Posterior cingulate gyrus (tissue), 11 donors: ENCODE data around the gene FOXN3.
A peak's percentile ranks its signal among the peaks of the same experiment; 100 is the strongest.

Experiments
- DNase-seq, 10 donors: peaks; one replicate each; pipeline versions ENCODE4 v3.0.0 to v3.0.0-alpha.2; 2020 to 2021; ENCODE audit warnings: mixed read lengths in 3 of 10
- intact Hi-C: fragments of 100-400 bp; cut with DNase I; formaldehyde crosslinking; loops from one replicate; pipeline ENCODE4 v1.15.1; 2023

FOXN3 gene

DNA sequence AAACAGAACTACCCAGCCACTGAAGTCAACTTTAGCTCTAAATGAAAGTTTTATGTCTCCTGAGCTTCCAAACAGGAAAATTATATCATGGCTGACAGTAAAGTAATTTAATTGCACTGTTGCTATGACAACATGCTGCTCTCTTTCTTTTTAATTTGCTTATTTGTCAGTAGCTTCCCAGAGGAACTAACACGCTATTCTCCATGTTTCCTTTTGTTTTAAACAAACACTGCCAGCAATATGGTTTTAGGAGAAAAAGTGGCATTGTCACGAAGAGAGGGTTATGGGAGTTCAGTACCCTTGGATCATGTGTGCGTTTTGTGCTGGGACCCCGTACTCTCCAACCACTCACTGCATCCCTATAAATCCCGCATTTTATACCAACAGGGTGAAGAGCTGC lies 1.9 kb downstream of the FOXN3 start:
- intact Hi-C loops, result loop anchor here (5.0 kb wide), 2 partner anchors 373 to 497 kb away; no protein-coding TSS in a partner anchor
- no peak for DNase-seq

DNA sequence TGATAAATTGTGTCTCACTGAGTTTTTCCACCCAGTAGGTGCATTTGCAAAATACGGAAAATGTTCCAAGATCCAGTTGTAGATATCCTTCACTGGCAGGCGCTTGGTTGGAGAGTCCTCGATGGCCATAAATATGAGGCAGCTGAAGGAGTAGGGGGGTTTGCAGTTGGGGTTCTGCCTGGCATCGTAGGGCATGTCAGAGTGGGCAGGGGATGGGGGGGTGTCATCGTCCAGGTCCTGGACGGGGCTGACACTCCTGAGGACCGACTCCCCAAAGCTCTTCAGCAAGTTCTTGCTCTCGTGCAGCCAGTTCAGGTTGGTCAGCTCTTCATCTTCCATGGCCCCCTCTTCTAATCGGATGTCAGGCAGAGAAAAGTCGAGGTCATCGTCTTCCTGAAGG lies 5.1 kb downstream of the FOXN3 start:
- DNase-seq, result peak in 1 of 10 donors; percentile 15
- intact Hi-C loops, result no loop called here

DNA sequence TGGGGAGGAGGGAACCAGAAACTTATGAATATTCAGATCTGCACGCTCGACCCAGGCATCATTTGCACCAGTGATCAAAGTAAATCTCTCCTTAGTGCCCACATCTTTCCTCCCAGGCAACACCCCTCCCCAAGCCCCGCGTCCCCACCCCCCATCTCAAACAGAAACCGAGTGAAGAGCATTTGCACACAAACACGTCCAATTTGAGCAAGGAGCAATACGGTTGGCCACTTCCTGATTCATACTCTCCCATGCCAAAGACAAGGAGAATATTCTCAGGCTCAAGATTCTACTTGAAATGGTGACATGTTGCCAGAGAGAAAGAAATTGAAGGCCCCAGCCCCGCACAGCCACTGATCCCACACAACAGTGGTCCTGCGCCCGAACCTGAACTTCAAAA lies 7.1 kb downstream of the FOXN3 start:
- intact Hi-C loops, result no loop called here
- DNase-seq, result no peak

DNA sequence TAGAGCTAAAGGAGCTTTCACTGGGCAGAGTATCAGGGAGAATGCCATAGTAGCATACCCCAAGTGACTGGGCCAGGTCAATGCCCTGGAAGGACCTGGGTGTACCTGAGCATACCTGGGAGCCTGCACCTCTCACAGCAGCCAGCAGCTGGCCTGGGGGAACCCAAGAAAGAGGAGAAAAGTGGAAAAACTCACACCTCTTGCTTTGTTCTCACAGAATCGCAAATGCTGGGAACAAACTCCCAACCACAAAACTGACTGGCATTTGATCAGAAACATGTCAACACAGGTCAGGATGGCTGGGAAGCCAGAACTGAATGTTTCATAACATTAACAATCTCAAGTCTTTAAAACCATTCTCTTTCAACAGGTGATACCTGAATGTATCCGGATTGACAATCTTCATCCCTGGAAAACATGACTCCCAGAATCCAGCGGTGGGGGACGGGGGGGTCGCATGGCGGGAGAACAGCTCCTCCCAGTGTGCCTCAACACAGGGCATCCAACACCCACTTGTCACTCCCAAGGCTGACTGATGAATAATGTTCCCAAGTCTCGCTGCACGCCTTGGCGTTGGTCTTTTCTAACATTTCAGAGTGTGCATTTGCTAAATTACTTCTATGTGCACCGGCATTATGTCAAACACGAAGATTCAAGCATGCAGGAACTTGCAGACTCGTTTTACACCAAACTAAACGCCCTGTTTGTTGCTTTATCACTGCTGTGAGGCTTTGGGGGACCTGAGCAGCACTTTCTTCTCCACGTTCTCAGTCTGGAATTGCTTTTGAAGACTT lies 7.9 kb downstream of the FOXN3 start:
- intact Hi-C loops, result no loop called here
- DNase-seq, result no peak

DNA sequence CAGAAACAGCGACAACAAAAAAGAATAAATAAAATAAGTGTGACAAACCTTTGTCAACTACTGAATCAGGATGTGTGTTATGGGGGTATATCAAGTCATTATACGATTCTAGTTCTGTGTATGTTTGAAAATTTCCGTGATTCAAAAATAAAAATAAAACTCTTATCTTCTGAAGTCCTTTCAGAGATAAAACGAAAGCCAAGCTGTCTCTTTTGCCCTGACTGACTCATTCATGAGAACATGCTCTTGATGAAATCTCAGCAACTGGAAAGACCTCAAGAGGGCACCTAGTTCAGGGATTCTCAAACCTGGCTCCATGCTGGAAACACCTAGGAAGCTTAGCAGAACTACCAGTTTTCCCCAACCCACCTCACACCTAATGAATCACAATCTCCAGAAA lies 9.2 kb downstream of the FOXN3 start:
- intact Hi-C loops, result no loop called here
- DNase-seq, result no peak

DNA sequence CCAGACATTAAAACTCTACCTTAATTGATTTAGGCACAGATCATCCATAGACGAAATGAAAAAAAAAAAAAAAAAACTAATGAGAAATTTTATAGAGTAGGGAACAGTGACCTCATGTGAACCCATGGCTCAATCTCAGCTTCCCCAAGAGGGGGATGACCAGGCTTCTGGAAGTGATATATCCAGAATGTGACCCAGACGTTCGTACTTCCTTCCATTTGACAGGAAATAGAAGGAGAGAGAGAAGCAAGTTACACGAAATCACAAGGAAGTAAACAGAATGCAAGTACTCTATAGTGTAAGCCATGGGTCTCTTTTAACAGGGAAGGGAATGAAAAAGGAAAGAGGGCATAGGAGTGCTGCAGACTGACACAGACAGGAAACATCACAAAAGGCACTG lies 10.1 kb downstream of the FOXN3 start:
- intact Hi-C loops, result no loop called here
- no peak for DNase-seq

DNA sequence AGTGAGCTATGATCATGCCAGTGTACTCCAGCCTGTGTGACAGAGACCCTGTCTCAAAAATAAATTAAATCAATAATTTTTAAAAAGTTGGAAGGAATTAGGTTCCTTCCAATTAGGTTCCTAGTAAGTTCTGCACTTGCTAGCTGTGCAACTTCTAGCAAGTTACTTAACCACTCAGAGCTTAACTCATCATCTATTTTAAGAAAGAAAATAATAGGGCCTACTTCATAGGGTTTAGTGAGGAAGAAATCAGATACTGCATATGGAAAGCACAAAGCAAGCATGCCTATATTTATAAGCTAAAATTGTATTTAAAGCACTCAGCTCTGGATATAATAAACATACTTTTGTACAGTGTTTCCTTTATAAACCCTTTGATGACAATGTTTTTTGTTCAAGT lies 10.7 kb downstream of the FOXN3 start:
- DNase-seq, result no peak
- intact Hi-C loops, result no loop called here

DNA sequence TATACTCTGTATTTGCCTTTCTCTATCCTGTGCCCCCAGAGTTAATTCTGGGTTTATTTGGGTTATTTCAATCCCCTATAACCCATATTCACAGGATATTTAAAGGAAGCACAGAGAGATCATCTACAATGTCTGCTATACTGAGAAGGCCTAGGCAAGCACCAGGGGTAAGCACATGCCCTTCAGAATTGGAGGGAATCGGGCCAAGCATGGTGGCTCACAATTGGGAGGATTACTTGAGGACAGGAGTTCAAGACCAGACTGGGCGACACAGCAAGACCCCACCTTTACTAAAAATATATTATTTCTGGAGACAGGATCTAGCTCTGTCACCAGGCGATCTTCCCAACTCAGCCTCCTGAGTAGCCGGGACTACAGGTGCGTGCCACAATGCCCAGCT lies 11.3 kb downstream of the FOXN3 start:
- intact Hi-C loops, result no loop called here

DNA sequence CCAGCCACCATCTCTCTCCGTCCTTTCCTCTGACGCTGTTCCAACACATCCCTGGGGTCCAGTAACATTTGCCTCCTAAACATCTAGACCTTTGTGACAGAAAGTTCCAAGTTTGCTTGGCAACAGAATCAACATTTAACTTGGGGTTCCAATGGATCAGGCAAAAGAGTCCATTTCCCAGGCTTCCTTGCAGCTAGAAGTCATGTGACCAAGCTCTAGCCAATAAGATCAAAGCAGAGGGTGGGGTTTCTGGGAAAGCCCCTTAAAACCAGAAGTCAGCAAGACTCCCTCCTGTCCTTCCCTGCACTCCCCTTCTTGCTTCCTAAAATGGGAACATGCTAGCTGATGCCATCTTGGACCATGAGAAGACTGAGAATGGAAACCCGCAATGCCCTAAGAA lies 14.7 kb downstream of the FOXN3 start:
- intact Hi-C loops, result no loop called here
- peak in 1 of 10 donors; percentile 1 for DNase-seq

More for the DNA sequence above, 11.3 kb downstream of the FOXN3 start:
- DNase-seq, result peak in 1 of 10 donors; percentile 51

DNA sequence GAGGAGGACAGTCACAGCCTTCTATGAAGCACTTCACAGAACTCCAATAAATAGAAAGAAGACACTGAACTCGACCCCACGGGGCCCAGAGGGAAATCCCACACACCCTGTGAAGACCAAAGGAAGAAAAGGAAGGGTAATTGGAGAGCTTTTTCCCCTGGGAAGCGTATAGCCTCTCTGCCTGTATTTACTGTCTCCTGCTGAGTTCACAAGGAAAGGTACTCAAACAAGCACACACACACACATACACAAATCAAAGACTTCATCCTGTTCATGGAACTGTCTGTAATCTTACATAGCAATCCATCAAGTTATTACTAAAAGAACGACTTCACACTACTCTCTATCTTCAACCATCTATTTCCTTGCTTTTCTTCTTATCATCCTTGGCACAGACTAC lies 15.3 kb downstream of the FOXN3 start:
- DNase-seq, result peak in 1 of 10 donors; percentile 55
- intact Hi-C loops, result no loop called here

DNA sequence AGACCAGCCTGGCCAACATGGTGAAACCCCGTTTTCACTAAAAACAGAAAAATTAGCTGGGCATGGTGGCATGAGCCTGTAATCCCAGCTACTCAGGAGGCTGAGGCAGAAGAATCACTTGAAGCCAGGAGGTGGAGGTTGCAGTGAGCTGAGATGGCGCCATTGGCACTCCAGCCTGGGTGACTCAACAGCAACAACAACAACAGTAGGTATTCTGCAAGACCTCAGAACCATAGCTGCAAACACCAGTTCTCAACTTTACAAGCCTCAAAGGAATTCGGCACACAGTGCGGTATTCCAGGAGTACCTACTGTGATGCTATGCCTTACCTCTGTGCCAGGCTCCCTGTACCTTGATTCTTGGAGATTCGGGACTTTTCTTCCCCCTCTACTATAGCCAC lies 15.8 kb downstream of the FOXN3 start:
- intact Hi-C loops, result no loop called here
- peak in 1 of 10 donors; percentile 12 for DNase-seq

DNA sequence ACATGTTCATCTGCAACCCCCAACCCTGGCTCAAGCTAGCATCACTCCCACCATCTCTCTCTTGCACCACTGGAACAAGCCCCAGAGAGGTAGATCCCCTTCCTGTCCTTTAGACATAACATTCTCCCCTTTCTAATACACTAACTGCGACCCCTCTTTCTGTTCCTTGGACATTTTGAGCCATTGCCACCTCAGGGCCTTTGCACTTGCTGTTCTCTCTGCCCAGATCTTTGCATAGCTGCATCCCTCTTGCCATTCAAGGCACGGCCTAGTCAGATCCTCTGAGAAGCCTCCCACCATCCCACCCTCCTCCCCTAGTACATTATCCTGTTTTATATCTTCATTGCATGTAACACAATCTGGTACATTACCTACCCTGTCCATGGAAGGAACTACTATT lies 16.5 kb downstream of the FOXN3 start:
- intact Hi-C loops, result no loop called here
- peak in 1 of 10 donors; percentile 15 for DNase-seq

DNA sequence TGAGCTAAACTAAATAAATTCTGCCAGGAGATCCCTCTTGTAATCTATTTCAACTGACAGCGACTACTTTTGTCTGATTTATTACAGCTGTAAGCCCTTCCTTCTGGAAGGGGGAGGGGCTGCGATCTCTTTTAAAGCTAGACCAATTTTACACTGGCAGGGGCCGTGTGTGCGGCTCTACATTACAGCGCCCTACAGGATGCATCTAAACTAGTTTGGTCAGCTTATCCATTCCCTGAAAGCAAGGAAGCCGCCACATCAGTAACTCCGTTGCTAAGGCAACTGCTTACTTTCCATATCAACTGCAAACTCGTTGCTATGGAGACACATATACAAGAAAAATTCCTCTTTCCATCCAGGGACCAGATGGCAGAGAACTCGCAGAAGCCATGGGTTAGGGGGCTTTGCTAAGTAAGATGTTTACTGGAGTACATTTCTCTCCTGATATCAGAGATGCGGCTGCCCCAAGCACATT lies 17.4 kb downstream of the FOXN3 start:
- intact Hi-C loops, result no loop called here
- peak in 2 of 10 donors; percentile 28 to 85 for DNase-seq

DNA sequence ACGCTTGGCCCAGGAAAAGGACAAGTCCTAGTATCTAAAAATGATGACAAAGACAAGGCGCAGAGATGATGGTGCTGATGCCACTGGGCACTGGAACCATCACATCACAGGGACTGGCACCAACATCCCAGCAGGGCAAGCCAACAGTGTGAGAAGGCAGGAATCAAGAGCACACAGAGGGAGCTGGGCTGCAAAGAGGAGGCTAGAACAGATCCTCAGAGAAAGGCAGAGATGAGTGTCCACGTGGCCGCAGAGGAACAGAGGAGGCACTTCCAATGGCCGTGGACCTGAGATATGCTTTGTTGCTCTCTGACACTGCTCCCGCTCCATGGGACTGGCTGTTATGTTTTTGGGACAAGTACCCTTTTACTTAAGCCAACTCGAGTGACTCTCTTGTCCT lies 17.9 kb downstream of the FOXN3 start:
- DNase-seq, result peak in 1 of 10 donors; percentile 73
- intact Hi-C loops, result no loop called here

DNA sequence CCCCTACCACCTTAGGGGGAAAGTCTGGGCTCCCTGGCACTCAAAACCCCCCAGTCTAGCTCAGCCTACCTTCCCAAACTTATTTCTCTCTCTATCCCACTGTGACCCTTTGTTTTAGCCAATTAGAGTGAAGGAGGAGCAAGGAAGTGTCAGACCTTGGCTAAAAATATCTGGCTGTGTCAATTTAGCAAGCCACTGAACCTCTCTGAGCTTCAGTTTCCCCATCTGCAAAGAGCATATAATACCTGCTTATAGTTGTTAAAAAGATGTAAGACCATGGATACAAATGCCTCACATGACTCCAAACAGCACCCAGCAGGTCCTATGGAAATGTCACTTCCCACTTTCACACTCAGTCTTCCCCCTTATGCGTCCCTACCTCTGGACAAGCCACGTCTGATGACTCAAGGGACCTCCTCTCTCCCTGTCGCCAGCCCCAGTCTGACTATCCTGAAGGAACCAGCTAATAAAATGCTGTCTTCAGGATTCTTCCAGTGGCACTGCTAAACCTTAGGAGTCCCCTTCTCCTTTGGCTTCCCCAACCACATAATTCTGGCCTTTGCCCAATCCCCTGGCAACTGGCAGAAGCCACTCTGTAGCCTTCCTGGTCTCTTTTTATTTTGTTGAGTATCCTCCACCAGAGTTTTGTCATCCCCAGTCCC lies 19.3 kb downstream of the FOXN3 start:
- peak in 1 of 10 donors; percentile 13 for DNase-seq
- intact Hi-C loops, result no loop called here

DNA sequence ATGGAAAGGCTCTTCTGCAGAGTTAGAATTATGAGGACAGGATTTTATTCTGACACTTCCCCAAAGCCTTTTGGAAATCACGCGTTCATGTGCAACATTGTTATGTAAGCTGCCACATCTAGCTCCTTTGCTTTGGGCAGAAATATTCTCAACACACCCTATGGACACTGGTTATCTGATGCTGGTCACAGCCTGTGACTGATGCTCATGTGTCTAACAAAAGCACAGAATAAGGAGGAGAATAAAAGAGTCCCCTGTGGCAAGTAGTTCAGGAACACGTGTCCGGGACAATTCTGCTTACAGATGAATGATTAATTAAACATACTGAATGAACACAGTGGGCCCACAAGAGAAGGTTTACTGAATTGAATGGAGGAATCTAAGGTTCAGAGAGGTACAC lies 22.1 kb downstream of the FOXN3 start:
- intact Hi-C loops, result no loop called here
- peak in 1 of 10 donors; percentile 7 for DNase-seq

DNA sequence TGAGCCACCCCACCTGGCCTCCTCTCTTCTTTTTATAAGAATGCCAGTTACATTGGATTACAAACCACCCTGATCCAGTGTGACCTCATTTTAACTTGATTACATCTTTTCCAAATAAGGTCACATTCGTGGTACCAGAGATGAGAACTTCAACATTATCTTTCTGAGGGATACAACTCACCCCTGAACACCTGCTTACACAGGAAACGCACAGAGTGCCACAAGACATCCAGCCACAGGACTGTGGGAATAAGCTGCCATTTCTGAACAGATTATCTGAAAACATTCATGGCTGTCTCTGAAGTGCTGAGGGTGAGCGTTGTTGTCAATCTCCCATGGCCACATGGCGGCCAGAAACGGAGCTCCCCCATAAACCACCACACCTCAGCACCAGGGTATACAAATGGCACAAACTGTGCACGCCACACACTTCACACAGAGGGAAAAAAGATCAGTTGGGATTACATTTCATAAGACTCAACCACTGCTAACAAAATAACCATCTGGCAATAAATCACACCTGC lies 23.7 kb downstream of the FOXN3 start:
- DNase-seq, result no peak
- intact Hi-C loops, result no loop called here

DNA sequence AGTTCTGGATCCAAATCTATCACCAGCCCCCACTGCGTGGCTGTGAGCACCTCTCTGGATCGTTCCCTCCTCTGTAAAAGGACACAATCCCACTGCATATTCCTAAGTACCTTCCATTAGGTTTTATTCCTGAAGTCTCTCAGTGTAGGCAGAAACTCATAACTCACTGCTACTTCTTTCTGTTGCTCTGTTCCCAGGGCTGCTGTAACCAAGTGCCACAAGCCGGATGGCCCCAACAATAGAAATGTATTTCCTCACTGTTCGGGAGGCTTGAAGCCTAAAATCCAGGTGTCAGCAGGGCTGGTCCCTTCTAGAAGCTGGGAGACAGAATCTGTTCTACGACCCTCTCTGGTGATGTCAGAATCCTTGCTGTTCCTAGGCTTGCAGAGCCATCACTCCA lies 24.9 kb downstream of the FOXN3 start:
- DNase-seq, result peak in 1 of 10 donors; percentile 15
- intact Hi-C loops, result no loop called here

DNA sequence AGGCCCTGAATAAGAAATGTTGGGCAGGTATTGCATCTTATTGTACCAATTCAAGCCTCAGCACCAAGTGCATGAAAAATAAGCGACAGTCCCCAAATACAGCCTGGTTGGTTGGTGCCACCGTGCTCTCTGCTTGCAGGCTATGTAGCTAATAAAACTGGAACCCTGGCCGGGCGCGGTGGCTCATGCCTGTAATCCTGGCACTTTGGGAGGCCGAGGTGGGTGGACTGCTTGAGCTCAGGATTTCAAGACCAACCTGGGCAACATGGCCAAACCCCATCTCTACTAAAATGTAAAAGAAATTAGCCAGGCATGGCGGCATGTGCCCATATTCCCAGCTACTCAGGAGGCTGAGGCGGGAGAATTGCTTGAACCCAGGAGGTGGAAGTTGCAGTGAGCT lies 25.5 kb downstream of the FOXN3 start:
- peak in 1 of 10 donors; percentile 37 for DNase-seq
- intact Hi-C loops, result no loop called here

DNA sequence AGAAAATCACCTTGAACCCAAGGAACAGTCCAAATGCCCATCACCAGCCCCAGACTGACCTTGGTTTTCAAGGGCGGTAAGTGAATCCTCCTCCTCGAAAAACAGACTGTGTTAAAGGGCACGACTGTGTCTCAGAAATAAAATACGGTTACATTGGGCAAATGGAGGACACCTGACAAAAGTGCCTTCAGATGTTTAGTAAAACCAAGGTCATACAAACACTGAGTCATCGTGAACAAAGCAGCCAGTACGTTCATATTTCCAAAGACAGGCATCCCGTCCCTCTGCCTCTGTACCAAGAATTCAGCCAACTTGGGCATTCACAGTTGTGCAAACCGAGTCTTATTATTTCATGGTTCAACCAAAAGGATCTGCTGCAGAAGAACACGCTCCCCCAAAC lies 25.9 kb downstream of the FOXN3 start:
- intact Hi-C loops, result no loop called here
- DNase-seq, result peak in 1 of 10 donors; percentile 5

DNA sequence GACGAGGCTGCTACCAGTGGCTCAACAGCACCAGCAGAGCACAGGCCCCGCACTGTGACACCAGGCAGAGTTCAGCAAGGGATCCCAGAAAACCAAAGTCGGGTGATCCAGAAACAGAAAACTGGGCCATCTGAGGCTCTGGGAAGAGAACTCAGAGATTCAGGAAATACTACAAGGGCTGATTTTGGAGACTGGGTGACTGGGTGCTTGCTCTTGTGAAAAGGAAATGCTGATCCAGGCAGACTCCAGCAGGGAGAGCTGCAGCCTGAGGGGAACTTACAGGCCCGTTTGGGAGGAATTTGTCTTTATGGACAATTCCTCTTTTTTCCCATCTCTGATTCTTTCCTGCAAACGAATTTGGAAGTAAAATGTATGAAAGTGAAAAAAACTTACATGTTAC lies 28.2 kb downstream of the FOXN3 start:
- intact Hi-C loops, result no loop called here
- no peak for DNase-seq
